ENCODE results near the gene ZNF775. TPM values are rescaled to one million over a fixed set of nuclear protein-coding genes. Genes with fewer than 3 reads are reported as not detected.
A peak's percentile ranks its signal among the peaks of the same experiment; 100 is the strongest.

ZNF775 gene
- total RNA-seq, 1 experiment from 2014 or later: 3.4 TPM

DNA sequence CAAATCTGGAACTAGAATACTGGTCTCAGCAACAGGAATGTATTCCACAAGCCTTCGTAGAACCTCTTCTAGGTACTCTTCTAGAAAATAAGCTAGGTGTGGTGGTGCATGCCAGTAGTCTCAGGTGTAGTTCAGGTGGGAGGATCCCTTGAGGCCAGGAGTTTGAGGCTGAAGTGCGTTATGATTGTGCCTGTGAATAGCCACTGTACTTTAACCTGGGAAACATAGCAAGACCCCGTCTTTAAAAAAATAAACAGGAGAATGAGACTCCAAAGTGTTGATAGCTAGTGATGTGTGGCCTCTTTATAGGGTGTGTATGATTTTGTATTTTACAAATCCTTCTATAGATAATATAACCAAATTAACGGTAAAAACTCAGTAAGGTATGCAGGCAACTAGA, 1.5 kb upstream of the ZNF775 start:
- DNase-seq: no peak
- CTCF ChIA-PET: no interaction called here
- no peaks in the 10 kb centered on the region for H3K27me3 ChIP-seq (ENCODE audit: insufficient read depth, low read depth)
- peaks cover 26% of the 10 kb centered on the region for H3K4me1 ChIP-seq (replicated peaks; ENCODE audit: insufficient read depth)
- H3K4me3 ChIP-seq: no peak overlapping the region; the same call in 1 of the 2 replicates
- peaks cover 67% of the 10 kb centered on the region for H3F3A ChIP-seq (ENCODE audit: insufficient read depth, low read depth)
- no peaks in the 10 kb centered on the region for H3K9me3 ChIP-seq (ENCODE audit: insufficient read depth, low read depth)
- H3K79me2 ChIP-seq (ENCODE audit: low read depth): peaks cover 17% of the 10 kb centered on the region; the same call in 1 of the 2 replicates
- H3K9me2 ChIP-seq (ENCODE audit: insufficient read depth): no peaks in the 10 kb centered on the region
- peak overlapping the region; percentile 81 for H3K4me2 ChIP-seq
- no peak overlapping the region for H2AFZ ChIP-seq
- H3K36me3 ChIP-seq (ENCODE audit: low read depth): peaks cover 16% of the 10 kb centered on the region
- intact Hi-C loops (cut with micrococcal nuclease; ENCODE audit: unreplicated experiment): loop anchor here (2.0 kb wide), 1 partner anchor 15 kb away; no protein-coding TSS in a partner anchor
- BruUV-seq (replicated peaks): no TSS peak
- peaks cover 19% of the 10 kb centered on the region for H4K20me1 ChIP-seq (ENCODE audit: insufficient read depth)
- no peak for TF ChIP-seq EZH2 (IDR thresholded peaks at IDR 0.05; ENCODE audit: low read depth)
- TF ChIP-seq, protein P1, sequence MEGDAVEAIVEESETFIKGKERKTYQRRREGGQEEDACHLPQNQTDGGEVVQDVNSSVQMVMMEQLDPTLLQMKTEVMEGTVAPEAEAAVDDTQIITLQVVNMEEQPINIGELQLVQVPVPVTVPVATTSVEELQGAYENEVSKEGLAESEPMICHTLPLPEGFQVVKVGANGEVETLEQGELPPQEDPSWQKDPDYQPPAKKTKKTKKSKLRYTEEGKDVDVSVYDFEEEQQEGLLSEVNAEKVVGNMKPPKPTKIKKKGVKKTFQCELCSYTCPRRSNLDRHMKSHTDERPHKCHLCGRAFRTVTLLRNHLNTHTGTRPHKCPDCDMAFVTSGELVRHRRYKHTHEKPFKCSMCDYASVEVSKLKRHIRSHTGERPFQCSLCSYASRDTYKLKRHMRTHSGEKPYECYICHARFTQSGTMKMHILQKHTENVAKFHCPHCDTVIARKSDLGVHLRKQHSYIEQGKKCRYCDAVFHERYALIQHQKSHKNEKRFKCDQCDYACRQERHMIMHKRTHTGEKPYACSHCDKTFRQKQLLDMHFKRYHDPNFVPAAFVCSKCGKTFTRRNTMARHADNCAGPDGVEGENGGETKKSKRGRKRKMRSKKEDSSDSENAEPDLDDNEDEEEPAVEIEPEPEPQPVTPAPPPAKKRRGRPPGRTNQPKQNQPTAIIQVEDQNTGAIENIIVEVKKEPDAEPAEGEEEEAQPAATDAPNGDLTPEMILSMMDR (conservative IDR thresholded peaks at IDR 0.05): no peak; the same call in 1 of the 2 replicates
- H3K27ac ChIP-seq: peak overlapping the region; percentile 31
- POLR2A ChIA-PET (ENCODE audit: unreplicated experiment): interaction anchor here (0.7 to 1.0 kb wide), 3 partner anchors 9 to 57 kb away, joined by 3 to 6 read pairs (median 4); partner anchors contain the start of gene REPIN1

- no peak for TF ChIP-seq EZH2 (IDR thresholded peaks at IDR 0.05; ENCODE audit: low read depth)
- TF ChIP-seq, protein P1 (conservative IDR thresholded peaks at IDR 0.05): no peak; the same call in 1 of the 2 replicates
- Histone ChIP-seq H3K4me1 (replicated peaks; ENCODE audit: insufficient read depth) (peaks cover 22% of the 10 kb centered on the region), H3K79me2 (ENCODE audit: low read depth) (peaks cover 11% of the 10 kb centered on the region; the same call in 1 of the 2 replicates), H3K9me3 (ENCODE audit: insufficient read depth, low read depth) (no peaks in the 10 kb centered on the region), H3K4me2 (peak overlapping the region; percentile 81), H2AFZ (peak overlapping the region; percentile 94), H3K27ac (peak overlapping the region; percentile 31), H4K20me1 (ENCODE audit: insufficient read depth) (peaks cover 13% of the 10 kb centered on the region), H3K27me3 (ENCODE audit: insufficient read depth, low read depth) (no peaks in the 10 kb centered on the region), H3K4me3 (peak overlapping the region; percentile 89), H3F3A (ENCODE audit: insufficient read depth, low read depth) (peaks cover 62% of the 10 kb centered on the region), H3K36me3 (ENCODE audit: low read depth) (peaks cover 10% of the 10 kb centered on the region; the same call in 1 of the 2 replicates), H3K9me2 (ENCODE audit: insufficient read depth) (no peaks in the 10 kb centered on the region)
- BruUV-seq (replicated peaks): TSS peak; percentile 96
- ChIA-PET CTCF (interaction anchor here (0.7 kb wide), 1 partner anchor 1266 kb away, joined by 3 read pairs; no protein-coding TSS in a partner anchor), POLR2A (ENCODE audit: unreplicated experiment) (interaction anchor here (0.6 to 1.1 kb wide), 6 partner anchors 10 to 849 kb away, joined by 3 to 8 read pairs (median 4); partner anchors contain the start of gene REPIN1)
- intact Hi-C loops (cut with micrococcal nuclease; ENCODE audit: unreplicated experiment): loop anchor here (2.0 kb wide), 1 partner anchor 15 kb away; no protein-coding TSS in a partner anchor
- peak; percentile 77 to 81 for DNase-seq
These were observed 846 bp upstream of the ZNF775 start for GRCh38 chr7:150378115-150378852.

DNA sequence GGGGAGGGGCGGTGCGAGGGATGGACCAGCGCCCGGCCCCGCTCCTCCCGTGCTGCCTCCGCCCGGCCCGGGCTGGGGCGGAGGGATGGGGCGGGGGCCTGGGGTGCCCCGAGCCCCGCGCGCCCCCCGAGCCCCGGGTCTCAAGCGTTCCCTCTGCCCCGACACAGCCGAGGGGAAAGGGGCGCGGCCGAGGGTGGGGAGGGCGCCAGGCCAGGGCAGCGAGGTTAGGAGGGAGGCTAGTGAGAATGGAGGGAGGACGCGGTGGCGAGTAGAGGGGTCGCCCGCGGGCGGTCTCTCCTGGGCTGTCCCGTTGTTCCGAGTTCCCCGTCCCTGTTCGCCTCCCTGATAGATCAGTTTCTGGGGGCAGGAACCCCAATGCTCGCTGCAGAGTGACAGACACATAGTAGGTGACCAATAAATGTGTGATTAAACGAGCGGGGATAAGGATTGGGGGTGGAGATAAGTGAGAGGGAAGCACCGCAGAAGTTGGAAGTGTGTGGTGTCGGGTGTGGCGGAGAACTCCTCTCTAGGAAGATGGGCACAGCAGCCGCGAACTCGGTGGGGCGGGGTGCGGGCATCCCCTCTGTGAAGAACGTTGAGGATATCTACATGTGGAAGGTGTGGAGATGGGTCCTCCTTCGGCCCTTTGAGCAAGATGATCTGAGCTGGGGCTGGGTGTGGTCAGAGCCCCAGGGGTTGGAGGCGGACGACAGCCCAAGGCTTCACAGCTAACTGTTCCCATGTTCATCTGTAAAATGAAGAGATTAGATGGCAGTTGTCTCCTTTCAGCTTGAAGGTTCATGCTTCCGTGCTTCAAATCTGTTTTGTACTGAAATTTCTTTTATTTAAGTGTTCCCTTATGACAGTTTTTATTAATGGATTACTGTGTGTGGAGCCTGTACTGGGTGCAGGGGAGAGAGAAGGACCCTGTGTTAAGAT, 580 bp downstream of the ZNF775 start:
- no peak overlapping the region for H3K27ac ChIP-seq
- CTCF ChIA-PET: interaction anchor here (0.6 kb wide), 1 partner anchor 34 kb away, joined by 3 read pairs; no protein-coding TSS in a partner anchor
- POLR2A ChIA-PET (ENCODE audit: unreplicated experiment): interaction anchor here (0.5 to 0.7 kb wide), 2 partner anchors 56 to 625 kb away, joined by 3 to 6 read pairs; partner anchors contain the start of genes ACTR3C and LRRC61

More for the DNA sequence above, 580 bp downstream of the ZNF775 start:
- intact Hi-C loops (cut with micrococcal nuclease; ENCODE audit: unreplicated experiment): loop anchor here (1.0 to 2.0 kb wide), 5 partner anchors 11 to 42 kb away; partner anchors contain the start of gene REPIN1
- Histone ChIP-seq H3K79me2 (ENCODE audit: low read depth) (no peaks in the 10 kb centered on the region), H3K9me2 (ENCODE audit: insufficient read depth) (no peaks in the 10 kb centered on the region), H4K20me1 (ENCODE audit: insufficient read depth) (no peaks in the 10 kb centered on the region), H3F3A (ENCODE audit: insufficient read depth, low read depth) (peaks cover 47% of the 10 kb centered on the region), H3K27me3 (ENCODE audit: insufficient read depth, low read depth) (no peaks in the 10 kb centered on the region), H3K36me3 (ENCODE audit: low read depth) (no peaks in the 10 kb centered on the region), H3K4me1 (replicated peaks; ENCODE audit: insufficient read depth) (peaks cover 20% of the 10 kb centered on the region), H2AFZ (peak overlapping the region; percentile 88), H3K4me3 (peak overlapping the region; percentile 89), H3K4me2 (peak overlapping the region; percentile 88), H3K9me3 (ENCODE audit: insufficient read depth, low read depth) (no peaks in the 10 kb centered on the region)
- TF ChIP-seq, protein P1 (conservative IDR thresholded peaks at IDR 0.05): no peak
- TF ChIP-seq EZH2 (IDR thresholded peaks at IDR 0.05; ENCODE audit: low read depth): no peak
- no TSS peak for BruUV-seq (replicated peaks)
- DNase-seq: no peak
